ENCODE measurements around the gene MAP1S. TPM values are rescaled to one million over a fixed set of nuclear protein-coding genes. Genes with fewer than 3 reads are reported as not detected.
A peak's percentile ranks its signal among the peaks of the same experiment; 100 is the strongest.

Gene MAP1S
- total and polyA plus RNA-seq, 2 of the 13 experiments (the other 11 are each of a cell fraction or from before 2014, with no cell fraction given): 3.8 to 7.3 TPM

DNA sequence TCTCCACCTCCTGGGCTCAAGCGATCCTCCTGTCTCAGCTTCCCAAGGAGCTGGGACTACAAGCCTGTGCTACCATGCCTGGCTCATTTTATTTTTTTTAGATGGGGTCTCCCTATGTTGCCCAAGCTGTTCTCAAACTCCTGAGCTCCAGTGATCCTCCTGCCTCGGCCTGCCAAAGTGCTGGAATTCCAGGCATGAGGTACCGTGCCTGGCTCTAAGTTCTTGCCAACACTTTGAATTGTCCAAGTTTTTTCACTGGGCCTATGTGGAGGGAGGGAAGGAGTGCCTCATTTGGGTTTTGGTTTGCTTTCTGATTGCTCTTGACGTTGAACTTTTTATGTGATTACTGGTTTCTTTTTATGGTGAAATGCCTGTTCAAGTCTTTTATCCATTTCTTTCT is 26.7 kb upstream of the MAP1S start:
- intact Hi-C loops (cut with micrococcal nuclease; ENCODE audit: unreplicated experiment): no loop called here
- CTCF ChIA-PET (ENCODE audit: low intra/inter-chr PET ratio, low total read pairs): no interaction called here

DNA sequence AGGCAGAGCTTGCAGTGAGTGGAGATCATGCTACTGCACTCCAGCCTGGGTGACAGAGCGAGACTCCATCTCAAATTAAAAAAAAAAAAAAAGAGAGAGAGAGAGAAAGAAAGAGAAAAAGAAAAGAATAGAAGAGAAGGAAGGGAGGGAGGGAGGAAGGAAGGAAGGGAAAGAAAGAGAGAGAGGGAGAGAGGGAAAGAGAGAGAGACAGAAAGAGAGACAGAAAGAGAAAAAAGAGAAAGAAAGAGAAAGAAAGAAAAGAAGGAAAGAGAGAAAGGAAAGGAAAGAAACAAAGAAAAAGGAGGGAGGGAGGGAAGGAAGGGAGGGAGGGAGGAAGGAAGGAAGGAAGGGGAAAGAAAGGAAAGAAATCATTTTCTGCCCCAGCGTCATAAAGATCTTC is 24.1 kb upstream of the MAP1S start:
- WGBS (ENCODE audit: low lambda C conversion rate): 22% methylated on average over 2 of the region's 2 CpGs
- no peak overlapping the region for H3K27ac ChIP-seq (ENCODE audit: extremely low read length, insufficient read depth, low read length)
- H3K4me2 ChIP-seq (ENCODE audit: low read depth, low read length): no peak overlapping the region
- no peak for FAIRE-seq
- no peaks in the 10 kb centered on the region for H3K9me3 ChIP-seq (ENCODE audit: low read length)
- in situ Hi-C loops (cut with HindIII; ENCODE audit: extremely low pct_ligation_motif_present, low pct_unique_long_range_greater_than_20kb): no loop called here
- H3K36me3 ChIP-seq (replicated peaks in 1 of 2; ENCODE audit: control insufficient read depth in 1 of 2, insufficient read depth in 2 of 2, low read length in 2 of 2): no peaks in the 10 kb centered on the region
- H3K9ac ChIP-seq (ENCODE audit: insufficient read depth, low read depth, low read length): no peak overlapping the region
- ChIA-PET CTCF (ENCODE audit: low intra/inter-chr PET ratio, low total read pairs) (no interaction called here), POLR2A (no interaction called here)
- TF ChIP-seq SAP130 (CRISPR knock-in tag; IDR thresholded peaks at IDR 0.05; ENCODE audit: low read depth): no peak
- intact Hi-C loops (cut with micrococcal nuclease; ENCODE audit: unreplicated experiment): no loop called here
- peaks cover 1 to 26% of the 10 kb centered on the region in 2 experiments for H3K27me3 ChIP-seq (ENCODE audit: control insufficient read depth in 1 of 2, insufficient read depth in 2 of 2, low read length in 2 of 2)
- no peaks in the 10 kb centered on the region for H4K20me1 ChIP-seq (ENCODE audit: insufficient read depth, low read length)
- DNase-seq (ENCODE audit: low spot score): no peak
- no peaks in the 10 kb centered on the region for H3K4me1 ChIP-seq (ENCODE audit: insufficient read depth, low read length)
- H3K4me3 ChIP-seq (replicated peaks in 1 of 3; ENCODE audit: insufficient read depth in 1 of 3, low read depth in 2 of 3, low read length in 3 of 3): no peak overlapping the region
- no peak for ATAC-seq
- H3K79me2 ChIP-seq (ENCODE audit: insufficient read depth, low read length): no peaks in the 10 kb centered on the region
- no peak overlapping the region for H2AFZ ChIP-seq (ENCODE audit: low read length)
- BruUV-seq (replicated peaks): no TSS peak

More for the DNA sequence above, 26.7 kb upstream of the MAP1S start:
- TF ChIP-seq RCOR2 (CRISPR knock-in tag; IDR thresholded peaks at IDR 0.05) (no peak), ZNF30 (CRISPR knock-in tag; IDR thresholded peaks at IDR 0.05) (no peak), ZNF7 (CRISPR knock-in tag; IDR thresholded peaks at IDR 0.05) (peak; percentile 89)
- no peak overlapping the region for H3K4me3 ChIP-seq (replicated peaks in 1 of 3; ENCODE audit: insufficient read depth in 1 of 3, low read depth in 2 of 3, low read length in 3 of 3)
- H3K9me3 ChIP-seq (ENCODE audit: low read length): no peaks in the 10 kb centered on the region
- FAIRE-seq: no peak
- DNase-seq (ENCODE audit: low spot score): no peak
- H4K20me1 ChIP-seq (ENCODE audit: insufficient read depth, low read length): peaks cover 4% of the 10 kb centered on the region; the same call in 1 of the 2 replicates
- no TSS peak for BruUV-seq (replicated peaks)
- whole genome bisulfite sequencing (ENCODE audit: low lambda C conversion rate): 15% methylated on average over 3 of the region's 4 CpGs
- H3K36me3 ChIP-seq (replicated peaks in 1 of 2; ENCODE audit: control insufficient read depth in 1 of 2, insufficient read depth in 2 of 2, low read length in 2 of 2): no peaks in the 10 kb centered on the region
- peaks cover 0 to 20% of the 10 kb centered on the region in 2 experiments; a peak in 4 of 5 replicates for H3K27me3 ChIP-seq (ENCODE audit: control insufficient read depth in 1 of 2, insufficient read depth in 2 of 2, low read length in 2 of 2)
- no peaks in the 10 kb centered on the region for H3K4me1 ChIP-seq (ENCODE audit: insufficient read depth, low read length)
- H3K27ac ChIP-seq (ENCODE audit: extremely low read length, insufficient read depth, low read length): no peak overlapping the region
- POLR2A ChIA-PET: no interaction called here
- no peaks in the 10 kb centered on the region for H3K79me2 ChIP-seq (ENCODE audit: insufficient read depth, low read length)
- H2AFZ ChIP-seq (ENCODE audit: low read length): no peak overlapping the region
- ATAC-seq: no peak
- in situ Hi-C loops (cut with HindIII; ENCODE audit: extremely low pct_ligation_motif_present, low pct_unique_long_range_greater_than_20kb): no loop called here
- H3K4me2 ChIP-seq (ENCODE audit: low read depth, low read length): no peak overlapping the region
- no peak overlapping the region for H3K9ac ChIP-seq (ENCODE audit: insufficient read depth, low read depth, low read length)
